ENCODE results near the gene CTNNB1. TPM values are rescaled to one million over a fixed set of nuclear protein-coding genes. Genes with fewer than 3 reads are reported as not detected.

CTNNB1 gene
- total and polyA plus RNA-seq, 2 of the 8 experiments (the other 6 are each of a cell fraction or from before 2014, with no cell fraction given), result 356 to 579 TPM

GRCh38 chr3:41209646-41210045 lies 10.3 kb downstream of the CTNNB1 start:
- Histone ChIP-seq H2BK5ac (ENCODE audit: low read depth, low read length) (no peak overlapping the region), H2AK5ac (ENCODE audit: low read depth, low read length) (no peak overlapping the region), H2BK20ac (ENCODE audit: low read length) (no peak overlapping the region), H3K9ac (replicated peaks in 1 of 4; ENCODE audit: extremely low read depth in 1 of 4, low read depth in 3 of 4, low read length in 3 of 4) (no peak overlapping the region), H3K4me2 (ENCODE audit: insufficient read depth in 1 of 2, low read depth in 2 of 2, low read length in 2 of 2) (no peak overlapping the region), H3K56ac (replicated peaks; ENCODE audit: insufficient read length, low read depth, low read length) (no peak overlapping the region), H4K91ac (replicated peaks; ENCODE audit: insufficient read length, low read length) (no peak overlapping the region), H3K14ac (ENCODE audit: insufficient read length) (no peak overlapping the region), H2BK15ac (ENCODE audit: low read length) (no peak overlapping the region), H4K5ac (ENCODE audit: insufficient read length, low read depth, low read length) (no peak overlapping the region), H3K9me3 (ENCODE audit: insufficient read depth in 2 of 2, low read depth in 1 of 2, low read length in 1 of 2) (no peaks in the 10 kb centered on the region), H3K27ac (ENCODE audit: low read depth, low read length) (no peak overlapping the region), H3K36me3 (ENCODE audit: control insufficient read depth in 2 of 4, insufficient read depth in 4 of 4, low read length in 3 of 4) (peaks cover 0 to 3% (median 0%) of the 10 kb centered on the region in 4 experiments; a peak in 1 of 8 replicates), H2AFZ (ENCODE audit: low read length) (no peak overlapping the region), H2BK12ac (ENCODE audit: low read depth, low read length) (no peak overlapping the region), H3K4me3 (ENCODE audit: extremely low read depth in 1 of 4, insufficient read depth in 2 of 4, low read depth in 3 of 4, low read length in 4 of 4) (no peak overlapping the region), H3K18ac (ENCODE audit: extremely low read depth, low read length) (no peak overlapping the region), H3K79me1 (ENCODE audit: low read depth, low read length) (no peaks in the 10 kb centered on the region), H3K23me2 (ENCODE audit: low read depth, low read length) (no peaks in the 10 kb centered on the region), H3K4ac (replicated peaks; ENCODE audit: insufficient read length, low read depth, low read length) (no peak overlapping the region), H2BK120ac (replicated peaks; ENCODE audit: low read depth, low read length) (no peak overlapping the region), H4K20me1 (replicated peaks in 1 of 2; ENCODE audit: control insufficient read depth in 1 of 2, insufficient read depth in 2 of 2, low read length in 2 of 2) (peaks cover 38 to 56% of the 10 kb centered on the region in 2 experiments), H4K8ac (ENCODE audit: extremely low read depth, insufficient read depth, low read length) (no peak overlapping the region), H3K23ac (ENCODE audit: insufficient read length) (no peak overlapping the region), H3K27me3 (replicated peaks in 1 of 4; ENCODE audit: control insufficient read depth in 3 of 4, extremely low read depth in 1 of 4, insufficient read depth in 3 of 4, low read length in 3 of 4) (no peaks in the 10 kb centered on the region), H3K79me2 (ENCODE audit: control insufficient read depth in 1 of 2, insufficient read depth in 2 of 2, low read length in 2 of 2) (peaks cover 60 to 99% of the 10 kb centered on the region in 2 experiments), H3K4me1 (replicated peaks in 1 of 4; ENCODE audit: control insufficient read depth in 3 of 4, insufficient read depth in 4 of 4, low read length in 3 of 4) (peaks cover 3 to 27% (median 19%) of the 10 kb centered on the region in 4 experiments; a peak in 6 of 7 replicates)
- POLR2A ChIA-PET (ENCODE audit: partially characterized antibody), result interaction anchor here (1.6 to 3.1 kb wide), 3 partner anchors 10 to 430 kb away, joined by 3 to 24 read pairs (median 3); partner anchors contain the start of gene CTNNB1
- DNase-seq (ENCODE audit: low read depth in 1 of 2, low spot score in 2 of 2), result no peak
- no peak for FAIRE-seq
- CTCF ChIA-PET (ENCODE audit: partially characterized antibody), result interaction anchor here (1.1 kb wide), 1 partner anchor 18 kb away, joined by 3 read pairs; no protein-coding TSS in a partner anchor
- 91% methylated on average over 5 of the region's 5 CpGs; no CpG with 5 or more reads in 1 of the 2 experiments for WGBS, 2 experiments (ENCODE audit: extremely low coverage in 1 of 2, insufficient coverage in 1 of 2, insufficient read length in 1 of 2, insufficient replicate concordance in 2 of 2, low coverage in 1 of 2, low lambda C conversion rate in 2 of 2, missing lambda C conversion rate in 1 of 2)
- TF ChIP-seq KDM5A (IDR thresholded peaks at IDR 0.05; ENCODE audit: low read length), result no peak
- TF ChIP-seq, protein P1, sequence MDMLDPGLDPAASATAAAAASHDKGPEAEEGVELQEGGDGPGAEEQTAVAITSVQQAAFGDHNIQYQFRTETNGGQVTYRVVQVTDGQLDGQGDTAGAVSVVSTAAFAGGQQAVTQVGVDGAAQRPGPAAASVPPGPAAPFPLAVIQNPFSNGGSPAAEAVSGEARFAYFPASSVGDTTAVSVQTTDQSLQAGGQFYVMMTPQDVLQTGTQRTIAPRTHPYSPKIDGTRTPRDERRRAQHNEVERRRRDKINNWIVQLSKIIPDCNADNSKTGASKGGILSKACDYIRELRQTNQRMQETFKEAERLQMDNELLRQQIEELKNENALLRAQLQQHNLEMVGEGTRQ (IDR thresholded peaks at IDR 0.05; ENCODE audit: low read length), result no peak
- TF ChIP-seq ATF2 (IDR thresholded peaks at IDR 0.05; ENCODE audit: low read length), result no peak
- TF ChIP-seq CBX8 (IDR thresholded peaks at IDR 0.05; ENCODE audit: borderline replicate concordance, low read depth, low read length), result no peak

All from H1 (cell line).